ENCODE data around the gene EFNB3. TPM values are rescaled to one million over a fixed set of nuclear protein-coding genes. Genes with fewer than 3 reads are reported as not detected.

The EFNB3 gene
- under 1 TPM; 0.28 to 0.71 (median 0.44) TPM for total RNA-seq
- polyA plus RNA-seq: 1 to 10 TPM in 1 of 3 donors, not detected in 2; 1.0 TPM

- Histone ChIP-seq H3K27ac (no peak within 1 kb of the TSS), H3K9me3 (no peaks in the 10 kb centered on the region), H3K27me3 (peaks cover 27 to 86% (median 67%) of the 10 kb centered on the region in 3 donors), H3K4me3 (peak within 1 kb of the TSS in 3 of 4 donors; percentile 18 to 45 (median 44)), H3K36me3 (peaks cover 0 to 25% (median 11%) of the 10 kb centered on the region in 4 donors), H3K4me1 (peaks cover 0 to 24% (median 17%) of the 10 kb centered on the region in 4 donors)
- no peak for DNase-seq
- TF ChIP-seq CTCF (IDR thresholded peaks at IDR 0.05) (no peak), POLR2A (IDR thresholded peaks at IDR 0.05) (no peak), POLR2AphosphoS5 (IDR thresholded peaks at IDR 0.05) (no peak), EP300 (IDR thresholded peaks at IDR 0.05) (no peak)
- intact Hi-C loops (cut with DNase I): no loop called here
- WGBS, 2 donors: 2% methylated on average over 32 to 45 of the region's 45 CpGs
Measured at GRCh38 chr17:7704601-7705268, at the start of gene EFNB3. Gene EFNB3, plus strand, starts transcription at chr17:7705202. Its CDS starts 397 bp downstream, at chr17:7705599.

- H3K27ac ChIP-seq: no peak overlapping the region
- H3K4me1 ChIP-seq: peaks cover 0 to 28% (median 23%) of the 10 kb centered on the region in 4 donors
- 89 to 93% methylated on average over 17 of the region's 17 CpGs for WGBS, 2 donors
- no peaks in the 10 kb centered on the region for H3K36me3 ChIP-seq
- intact Hi-C loops (cut with DNase I): no loop called here
- DNase-seq: no peak
- TF ChIP-seq POLR2AphosphoS5 (IDR thresholded peaks at IDR 0.05): no peak
- TF ChIP-seq CTCF (IDR thresholded peaks at IDR 0.05): no peak
- no peak for TF ChIP-seq EP300 (IDR thresholded peaks at IDR 0.05)
- TF ChIP-seq POLR2A (IDR thresholded peaks at IDR 0.05): no peak
- peaks cover 11 to 28% (median 18%) of the 10 kb centered on the region in 3 donors for H3K27me3 ChIP-seq
- H3K4me3 ChIP-seq: no peak overlapping the region
- H3K9me3 ChIP-seq: no peaks in the 10 kb centered on the region
Measured at GRCh38 chr17:7655541-7655840, 49.5 kb upstream of the EFNB3 start.

- 61 to 71% methylated on average over 10 of the region's 10 CpGs for WGBS, 2 donors
- peaks cover 0 to 12% (median 2%) of the 10 kb centered on the region in 3 donors for H3K27me3 ChIP-seq
- peak overlapping the region in 3 of 4 donors; percentile 23 to 37 (median 24) for H3K27ac ChIP-seq
- no peak overlapping the region for H3K4me3 ChIP-seq
- intact Hi-C loops (cut with DNase I): no loop called here
- H3K9me3 ChIP-seq: no peaks in the 10 kb centered on the region
- peaks cover 0 to 14% (median 9%) of the 10 kb centered on the region in 4 donors for H3K4me1 ChIP-seq
- peak; percentile 77 for DNase-seq
- no peaks in the 10 kb centered on the region for H3K36me3 ChIP-seq
- TF ChIP-seq POLR2AphosphoS5 (IDR thresholded peaks at IDR 0.05) (peak in 3 of 4 donors; percentile 9 to 51 (median 32)), CTCF (IDR thresholded peaks at IDR 0.05) (no peak), POLR2A (IDR thresholded peaks at IDR 0.05) (no peak)
Measured at GRCh38 chr17:7656958-7657609, 47.9 kb upstream of the EFNB3 start.

- no peak for DNase-seq
- H3K36me3 ChIP-seq: peaks cover 8 to 71% (median 22%) of the 10 kb centered on the region in 4 donors
- no peaks in the 10 kb centered on the region for H3K4me1 ChIP-seq
- no peak overlapping the region for H3K4me3 ChIP-seq
- TF ChIP-seq EP300 (IDR thresholded peaks at IDR 0.05): no peak
- TF ChIP-seq POLR2A (IDR thresholded peaks at IDR 0.05): no peak
- no peak for TF ChIP-seq POLR2AphosphoS5 (IDR thresholded peaks at IDR 0.05)
- TF ChIP-seq CTCF (IDR thresholded peaks at IDR 0.05): no peak
- H3K27me3 ChIP-seq: no peaks in the 10 kb centered on the region
- intact Hi-C loops (cut with DNase I): no loop called here
- H3K9me3 ChIP-seq: no peaks in the 10 kb centered on the region
- 79 to 81% methylated on average over 10 of the region's 10 CpGs for WGBS, 2 donors
- no peak overlapping the region for H3K27ac ChIP-seq
Measured at GRCh38 chr17:7667656-7668406, 37.2 kb upstream of the EFNB3 start.

All from sigmoid colon (tissue), 7 donors.